ENCODE data around the gene AMER1.

- TF ChIP-seq CTCF (conservative IDR thresholded peaks at IDR 0.05 in 1 of 2, IDR thresholded peaks at IDR 0.05 in 1 of 2; ENCODE audit: low read depth in 1 of 2, low read length in 2 of 2) = no peak
- no peak for TF ChIP-seq EZH2 (IDR thresholded peaks at IDR 0.05; ENCODE audit: low read length, missing control alignments)
These were observed 410 bp upstream of the AMER1 start for GRCh38 chrX:64205735-64206501.
